SK-N-SH (cell line): ENCODE measurements around the gene SPON1. TPM values are rescaled to one million over a fixed set of nuclear protein-coding genes. Genes with fewer than 3 reads are reported as not detected.

Experiments
- CTCF ChIA-PET: fragments of 300-600, 350-600 bp; formaldehyde crosslinking; extraction: SDS; loops from one replicate; lab custom pipeline; 2021; lab: Yijun Ruan, JAX
- POLR2A ChIA-PET: fragments of 350-600 bp; sonication (Branson Sonifier 250); formaldehyde crosslinking; extraction: SDS; loops from one replicate; lab custom pipeline; 2020; ENCODE audit warnings: antibody characterized with exemption, inconsistent platforms; lab: Yijun Ruan, JAX
- DNase-seq: peaks from one replicate; pipeline ENCODE4 v3.0.0; 2012
- H2AFZ ChIP-seq: fragments of 200-600 bp; sonication (generic); 2 replicates; pipeline ENCODE4 v1.8.1; 2016; ENCODE audit warnings: antibody characterized with exemption, mild to moderate bottlenecking, low read depth
- H3F3A ChIP-seq: fragments of 200-600 bp; sonication (generic); replicated peaks from 2 replicates; pipeline ENCODE3; 2016; ENCODE audit warnings: antibody characterized with exemption, mild to moderate bottlenecking; ENCODE audit not compliant: insufficient read depth
- H3K27ac ChIP-seq, 2 experiments: fragments of 200-500 bp in 1 of 2; fragments of 200-600 bp in 1 of 2; sonication (Bioruptor generic) in 1 of 2; sonication (generic), shearing (Covaris generic) in 1 of 2; 2 replicates each; pipeline versions ENCODE4 v1.5.1 to v1.6.1; 2014 to 2016; ENCODE audit warnings: low read depth in 2 of 2, inconsistent platforms in 1 of 2, low read length in 1 of 2, mild to moderate bottlenecking in 1 of 2, mixed read lengths in 1 of 2
- H3K27me3 ChIP-seq: fragments of 200-600 bp; sonication (generic), shearing (Covaris generic); 2 replicates; pipeline ENCODE4 v1.6.1; 2016; ENCODE audit warnings: mixed run types; ENCODE audit not compliant: insufficient read depth
- H3K36me3 ChIP-seq, 2 experiments: fragments of 200-500 bp in 1 of 2; fragments of 200-600 bp in 1 of 2; sonication (Bioruptor generic) in 1 of 2; sonication (generic) in 1 of 2; replicated peaks in 1 of 2; 2 replicates each; pipeline versions ENCODE3 to v1.5.1; 2014 to 2016; ENCODE audit warnings: low read length in 1 of 2, mild to moderate bottlenecking in 1 of 2; ENCODE audit not compliant: insufficient read depth in 2 of 2, control insufficient read depth in 1 of 2
- H3K4me1 ChIP-seq, 2 experiments: fragments of 200-500 bp in 1 of 2; fragments of 200-600 bp in 1 of 2; sonication (Bioruptor generic) in 1 of 2; sonication (generic), shearing (Covaris generic) in 1 of 2; 2 replicates each; pipeline versions ENCODE4 v1.5.1 to v1.6.1; 2014 to 2016; ENCODE audit warnings: low read depth in 1 of 2, low read length in 1 of 2, mixed run types in 1 of 2; ENCODE audit not compliant: insufficient read depth in 2 of 2, control insufficient read depth in 1 of 2
- H3K4me2 ChIP-seq: fragments of 200-600 bp; sonication (generic), shearing (Covaris generic); 2 replicates; pipeline ENCODE4 v1.6.1; 2017; ENCODE audit warnings: mixed run types
- H3K4me3 ChIP-seq, 2 experiments: fragments of 200-500 bp in 1 of 2; fragments of 200-600 bp in 1 of 2; sonication (Bioruptor generic) in 1 of 2; sonication (generic), shearing (Covaris generic) in 1 of 2; 2 replicates each; pipeline versions ENCODE4 v1.5.1 to v1.8.1; 2014 to 2016; ENCODE audit warnings: low read depth in 2 of 2, inconsistent platforms in 1 of 2, low read length in 1 of 2, mild to moderate bottlenecking in 1 of 2, mixed read lengths in 1 of 2, moderate library complexity in 1 of 2
- H3K79me2 ChIP-seq: fragments of 200-600 bp; sonication (generic); 2 replicates; pipeline ENCODE4 v1.8.1; 2017; ENCODE audit warnings: mild to moderate bottlenecking; ENCODE audit not compliant: insufficient read depth
- H3K9ac ChIP-seq: fragments of 200-600 bp; sonication (generic); 2 replicates; pipeline ENCODE4 v1.6.1; 2017; ENCODE audit warnings: mixed run types
- H3K9me2 ChIP-seq: fragments of 200-600 bp; sonication (generic); 2 replicates; pipeline ENCODE4 v1.6.1; 2017; ENCODE audit warnings: mixed run types
- H3K9me3 ChIP-seq: fragments of 200-600 bp; sonication (generic); 2 replicates; pipeline ENCODE4 v1.6.1; 2017; ENCODE audit warnings: mixed run types, mild to moderate bottlenecking, moderate library complexity
- H4K20me1 ChIP-seq: fragments of 200-600 bp; sonication (generic); 2 replicates; pipeline ENCODE4 v1.6.1; 2017; ENCODE audit warnings: mild to moderate bottlenecking, mixed run types; ENCODE audit not compliant: insufficient read depth
- CHD2 ChIP-seq: fragments of 150-350 bp; IDR thresholded peaks from 2 replicates; pipeline ENCODE4 v1.6.1; 2018; ENCODE audit warnings: low read length; ENCODE audit not compliant: partially characterized antibody
- EZH2phosphoT487 ChIP-seq: fragments of 200-600 bp; sonication (generic); IDR thresholded peaks from 2 replicates; pipeline ENCODE4 v1.6.1; 2017; ENCODE audit warnings: low read depth, mixed run types, mild to moderate bottlenecking, antibody characterized with exemption, moderate library complexity, borderline replicate concordance
- FOXJ3 ChIP-seq: sonication (generic); formaldehyde crosslinking; IDR thresholded peaks from 2 replicates; pipeline ENCODE4 v1.5.1; 2020; ENCODE audit warnings: mild to moderate bottlenecking, missing genetic modification reagents
- JUND ChIP-seq: IDR thresholded peaks from 2 replicates; pipeline ENCODE4 v1.4.0; 2012
- NRF1 ChIP-seq: IDR thresholded peaks from 2 replicates; pipeline ENCODE4 v1.6.1; 2012; ENCODE audit warnings: low read depth, mild to moderate bottlenecking, low read length
- POLR2AphosphoS5 ChIP-seq: IDR thresholded peaks from 2 replicates; pipeline ENCODE4 v1.6.1; 2012; ENCODE audit warnings: low read depth, low read length
- RAD21 ChIP-seq: IDR thresholded peaks from 2 replicates; pipeline ENCODE4 v1.6.1; 2012; ENCODE audit warnings: mild to moderate bottlenecking, low read length
- RCOR1 ChIP-seq: fragments of 150-350 bp; IDR thresholded peaks from 2 replicates; pipeline ENCODE4 v1.6.1; 2017; ENCODE audit warnings: antibody characterized with exemption, low read length
- SIN3A ChIP-seq: IDR thresholded peaks from 2 replicates; pipeline ENCODE4 v1.6.1; 2012; ENCODE audit warnings: low read depth, mild to moderate bottlenecking, low read length, moderate library complexity, borderline replicate concordance
- SMC3 ChIP-seq: IDR thresholded peaks from 2 replicates; pipeline ENCODE4 v1.6.1; 2012; ENCODE audit warnings: low read depth, low read length, improper control_type of control experiment
- YY1 ChIP-seq: IDR thresholded peaks from 2 replicates; pipeline ENCODE4 v1.4.0; 2012; ENCODE audit warnings: low read depth, mild to moderate bottlenecking
- WGBS: methylation state at CpG from one replicate; pipeline ENCODE4 v1.1.6; 2017; ENCODE audit warnings: low lambda C conversion rate; 5-methylcytosine and 5-hydroxymethylcytosine counted together
- polyA plus RNA-seq, 3 experiments: library from polyadenylated mRNA; depleted of rRNA; stranded (reverse); fragments of >200 nt; gene quantifications; 2 replicates each; pipeline ENCODE4 v1.2.3, GENCODE V29; 2012
- TF ChIP-seq, protein P1 (sequence below): IDR thresholded peaks from 2 replicates; pipeline ENCODE4; 2012
- TF ChIP-seq, protein P2 (sequence below): IDR thresholded peaks from 2 replicates; pipeline ENCODE4 v1.4.0; 2012; ENCODE audit warnings: low read depth, borderline replicate concordance
- TF ChIP-seq, protein P3 (sequence below): IDR thresholded peaks from 2 replicates; pipeline ENCODE4 v1.6.1; 2012; ENCODE audit warnings: mild to moderate bottlenecking, low read depth, low read length, moderate library complexity
- TF ChIP-seq, protein P4 (sequence below): IDR thresholded peaks from 2 replicates; pipeline ENCODE4 v1.4.0; 2012; ENCODE audit warnings: low read depth
- TF ChIP-seq, protein P5 (sequence below): IDR thresholded peaks from 2 replicates; pipeline ENCODE4 v1.4.0; 2012; ENCODE audit warnings: low read depth, borderline replicate concordance

Gene SPON1
- polyA plus RNA-seq, 1 of the 3 experiments (the other 2 are of a cell fraction): not detected

DNA sequence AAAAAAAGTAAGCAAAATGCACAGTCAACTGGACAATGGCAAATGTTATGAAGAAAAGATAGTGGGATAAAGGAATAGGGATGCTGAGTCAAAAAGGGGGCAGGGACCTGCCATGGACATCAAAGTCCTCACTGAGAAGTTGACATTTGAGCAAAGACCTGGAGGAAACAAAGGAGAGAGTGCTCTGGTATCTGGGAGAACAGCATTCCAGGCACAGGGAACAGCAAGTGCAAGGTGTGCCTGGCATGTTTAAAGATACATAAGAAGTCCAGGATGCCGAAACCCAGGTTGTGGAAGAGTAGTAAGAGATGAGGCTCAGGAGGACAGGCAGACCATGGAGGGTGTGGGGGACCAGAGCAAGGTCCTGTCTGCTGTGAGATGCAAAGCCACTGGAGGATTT is 273.2 kb downstream of the SPON1 start:
- WGBS: 18% methylated on average over 1 of the region's 1 CpG
- Histone ChIP-seq H3K27ac (no peak overlapping the region), H3F3A (no peaks in the 10 kb centered on the region), H3K36me3 (no peaks in the 10 kb centered on the region), H3K4me3 (no peak overlapping the region), H3K9ac (no peak overlapping the region), H3K4me1 (no peaks in the 10 kb centered on the region; a peak in 1 of 4 replicates), H3K9me3 (no peaks in the 10 kb centered on the region), H4K20me1 (no peaks in the 10 kb centered on the region), H2AFZ (no peak overlapping the region), H3K27me3 (peaks cover 9% of the 10 kb centered on the region; the same call in 1 of the 2 replicates), H3K9me2 (no peaks in the 10 kb centered on the region), H3K79me2 (no peaks in the 10 kb centered on the region), H3K4me2 (no peak overlapping the region)
- ChIA-PET POLR2A (no interaction called here), CTCF (no interaction called here)
- TF ChIP-seq CHD2: no peak
- no peak for DNase-seq

DNA sequence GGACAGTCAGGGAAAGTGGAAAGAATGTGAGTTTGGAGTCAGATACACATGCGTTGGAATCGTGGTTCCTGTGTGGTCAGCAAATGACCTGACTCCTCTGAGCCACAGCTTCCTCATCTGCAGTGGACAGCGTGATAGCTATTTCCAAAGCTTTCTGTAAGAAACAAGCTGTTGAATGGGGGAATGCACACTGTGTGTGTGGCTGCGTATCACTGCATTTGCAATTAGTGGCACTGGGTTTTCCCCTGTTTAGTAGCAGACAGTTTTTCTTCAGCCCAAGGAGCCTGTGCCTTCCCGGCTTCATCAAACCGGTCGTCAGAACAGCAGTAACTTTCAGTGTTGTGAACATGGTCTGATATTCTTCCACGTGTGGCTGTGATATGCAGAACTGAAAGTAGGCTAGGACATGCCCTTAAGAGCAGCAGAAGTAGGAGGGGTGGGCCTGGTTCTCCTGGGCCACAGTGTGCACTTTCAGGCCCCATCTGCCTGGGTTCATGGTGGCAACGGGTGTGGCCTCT is 275.0 kb downstream of the SPON1 start:
- H3K79me2 ChIP-seq: no peaks in the 10 kb centered on the region
- no peaks in the 10 kb centered on the region for H3F3A ChIP-seq
- H3K4me2 ChIP-seq: no peak overlapping the region
- ChIA-PET POLR2A (no interaction called here), CTCF (interaction anchor here (0.9 to 1.5 kb wide), 3 partner anchors 11 to 281 kb away, joined by 3 read pairs; partner anchors contain the start of gene SPON1)
- H3K27ac ChIP-seq: no peak overlapping the region
- no peak for DNase-seq
- H4K20me1 ChIP-seq: no peaks in the 10 kb centered on the region
- WGBS: 45% methylated on average over 9 of the region's 9 CpGs
- H3K4me1 ChIP-seq: no peaks in the 10 kb centered on the region; a peak in 1 of 4 replicates
- no peak overlapping the region for H3K4me3 ChIP-seq
- no peak overlapping the region for H3K9ac ChIP-seq
- no peaks in the 10 kb centered on the region for H3K9me3 ChIP-seq
- H3K27me3 ChIP-seq: peaks cover 9% of the 10 kb centered on the region; the same call in 1 of the 2 replicates
- H3K9me2 ChIP-seq: no peaks in the 10 kb centered on the region
- TF ChIP-seq SIN3A (no peak), EZH2phosphoT487 (no peak), YY1 (no peak), SMC3 (no peak), FOXJ3 (no peak), JUND (no peak), RCOR1 (no peak), NRF1 (no peak), RAD21 (no peak), POLR2AphosphoS5 (no peak)
- TF ChIP-seq, protein P1, sequence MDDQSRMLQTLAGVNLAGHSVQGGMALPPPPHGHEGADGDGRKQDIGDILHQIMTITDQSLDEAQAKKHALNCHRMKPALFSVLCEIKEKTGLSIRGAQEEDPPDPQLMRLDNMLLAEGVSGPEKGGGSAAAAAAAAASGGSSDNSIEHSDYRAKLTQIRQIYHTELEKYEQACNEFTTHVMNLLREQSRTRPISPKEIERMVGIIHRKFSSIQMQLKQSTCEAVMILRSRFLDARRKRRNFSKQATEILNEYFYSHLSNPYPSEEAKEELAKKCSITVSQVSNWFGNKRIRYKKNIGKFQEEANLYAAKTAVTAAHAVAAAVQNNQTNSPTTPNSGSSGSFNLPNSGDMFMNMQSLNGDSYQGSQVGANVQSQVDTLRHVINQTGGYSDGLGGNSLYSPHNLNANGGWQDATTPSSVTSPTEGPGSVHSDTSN: no peak
- TF ChIP-seq, protein P2, sequence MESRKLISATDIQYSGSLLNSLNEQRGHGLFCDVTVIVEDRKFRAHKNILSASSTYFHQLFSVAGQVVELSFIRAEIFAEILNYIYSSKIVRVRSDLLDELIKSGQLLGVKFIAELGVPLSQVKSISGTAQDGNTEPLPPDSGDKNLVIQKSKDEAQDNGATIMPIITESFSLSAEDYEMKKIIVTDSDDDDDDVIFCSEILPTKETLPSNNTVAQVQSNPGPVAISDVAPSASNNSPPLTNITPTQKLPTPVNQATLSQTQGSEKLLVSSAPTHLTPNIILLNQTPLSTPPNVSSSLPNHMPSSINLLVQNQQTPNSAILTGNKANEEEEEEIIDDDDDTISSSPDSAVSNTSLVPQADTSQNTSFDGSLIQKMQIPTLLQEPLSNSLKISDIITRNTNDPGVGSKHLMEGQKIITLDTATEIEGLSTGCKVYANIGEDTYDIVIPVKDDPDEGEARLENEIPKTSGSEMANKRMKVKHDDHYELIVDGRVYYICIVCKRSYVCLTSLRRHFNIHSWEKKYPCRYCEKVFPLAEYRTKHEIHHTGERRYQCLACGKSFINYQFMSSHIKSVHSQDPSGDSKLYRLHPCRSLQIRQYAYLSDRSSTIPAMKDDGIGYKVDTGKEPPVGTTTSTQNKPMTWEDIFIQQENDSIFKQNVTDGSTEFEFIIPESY: no peak
- TF ChIP-seq, protein P3, sequence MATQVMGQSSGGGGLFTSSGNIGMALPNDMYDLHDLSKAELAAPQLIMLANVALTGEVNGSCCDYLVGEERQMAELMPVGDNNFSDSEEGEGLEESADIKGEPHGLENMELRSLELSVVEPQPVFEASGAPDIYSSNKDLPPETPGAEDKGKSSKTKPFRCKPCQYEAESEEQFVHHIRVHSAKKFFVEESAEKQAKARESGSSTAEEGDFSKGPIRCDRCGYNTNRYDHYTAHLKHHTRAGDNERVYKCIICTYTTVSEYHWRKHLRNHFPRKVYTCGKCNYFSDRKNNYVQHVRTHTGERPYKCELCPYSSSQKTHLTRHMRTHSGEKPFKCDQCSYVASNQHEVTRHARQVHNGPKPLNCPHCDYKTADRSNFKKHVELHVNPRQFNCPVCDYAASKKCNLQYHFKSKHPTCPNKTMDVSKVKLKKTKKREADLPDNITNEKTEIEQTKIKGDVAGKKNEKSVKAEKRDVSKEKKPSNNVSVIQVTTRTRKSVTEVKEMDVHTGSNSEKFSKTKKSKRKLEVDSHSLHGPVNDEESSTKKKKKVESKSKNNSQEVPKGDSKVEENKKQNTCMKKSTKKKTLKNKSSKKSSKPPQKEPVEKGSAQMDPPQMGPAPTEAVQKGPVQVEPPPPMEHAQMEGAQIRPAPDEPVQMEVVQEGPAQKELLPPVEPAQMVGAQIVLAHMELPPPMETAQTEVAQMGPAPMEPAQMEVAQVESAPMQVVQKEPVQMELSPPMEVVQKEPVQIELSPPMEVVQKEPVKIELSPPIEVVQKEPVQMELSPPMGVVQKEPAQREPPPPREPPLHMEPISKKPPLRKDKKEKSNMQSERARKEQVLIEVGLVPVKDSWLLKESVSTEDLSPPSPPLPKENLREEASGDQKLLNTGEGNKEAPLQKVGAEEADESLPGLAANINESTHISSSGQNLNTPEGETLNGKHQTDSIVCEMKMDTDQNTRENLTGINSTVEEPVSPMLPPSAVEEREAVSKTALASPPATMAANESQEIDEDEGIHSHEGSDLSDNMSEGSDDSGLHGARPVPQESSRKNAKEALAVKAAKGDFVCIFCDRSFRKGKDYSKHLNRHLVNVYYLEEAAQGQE: no peak
- TF ChIP-seq, protein P4, sequence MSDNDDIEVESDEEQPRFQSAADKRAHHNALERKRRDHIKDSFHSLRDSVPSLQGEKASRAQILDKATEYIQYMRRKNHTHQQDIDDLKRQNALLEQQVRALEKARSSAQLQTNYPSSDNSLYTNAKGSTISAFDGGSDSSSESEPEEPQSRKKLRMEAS: no peak
- TF ChIP-seq, protein P5, sequence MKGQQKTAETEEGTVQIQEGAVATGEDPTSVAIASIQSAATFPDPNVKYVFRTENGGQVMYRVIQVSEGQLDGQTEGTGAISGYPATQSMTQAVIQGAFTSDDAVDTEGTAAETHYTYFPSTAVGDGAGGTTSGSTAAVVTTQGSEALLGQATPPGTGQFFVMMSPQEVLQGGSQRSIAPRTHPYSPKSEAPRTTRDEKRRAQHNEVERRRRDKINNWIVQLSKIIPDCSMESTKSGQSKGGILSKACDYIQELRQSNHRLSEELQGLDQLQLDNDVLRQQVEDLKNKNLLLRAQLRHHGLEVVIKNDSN: no peak
- no peaks in the 10 kb centered on the region for H3K36me3 ChIP-seq
- no peak overlapping the region for H2AFZ ChIP-seq
